GM18951 (cell line): ENCODE measurements around the gene ANO10.
"Not testable (repeated sequence)": the region's sequence is repeated elsewhere in the genome, so short reads cannot be mapped to it uniquely, and the experiment has no call there.

Experiments used
- POLR2A ChIP-seq: IDR thresholded peaks from 4 replicates; pipeline ENCODE4 v1.6.1; 2011; ENCODE audit warnings: mild to moderate bottlenecking; ENCODE audit not compliant: insufficient read length, insufficient read depth; ENCODE audit errors: extremely low read depth
- in situ Hi-C: fragments of 300-500 bp; cut with MboI; formaldehyde crosslinking; loops from one replicate; pipeline ENCODE4 v1.12.0; 2022; ENCODE audit warnings: low sequenced_read_pairs, mixed read lengths, inconsistent platforms; ENCODE audit not compliant: unreplicated experiment

Gene ANO10

GRCh38 chr3:43584043-43584826 lies 37.6 kb downstream of the ANO10 start:
- no peak for TF ChIP-seq POLR2A
- in situ Hi-C loops: no loop called here

- in situ Hi-C loops: no loop called here
These were observed 38.3 kb downstream of the ANO10 start for GRCh38 chr3:43583481-43583880.

GRCh38 chr3:43582866-43583265 lies 38.9 kb downstream of the ANO10 start:
- in situ Hi-C loops: no loop called here

More at GRCh38 chr3:43583481-43583880, 38.3 kb downstream of the ANO10 start:
- TF ChIP-seq POLR2A: no peak

GRCh38 chr3:43581343-43581742 lies 40.5 kb downstream of the ANO10 start:
- in situ Hi-C loops: no loop called here
- TF ChIP-seq POLR2A: no peak

More at GRCh38 chr3:43582866-43583265, 38.9 kb downstream of the ANO10 start:
- TF ChIP-seq POLR2A: no peak

- TF ChIP-seq POLR2A: no peak
- in situ Hi-C loops: no loop called here
These were observed 41.6 kb downstream of the ANO10 start for GRCh38 chr3:43580181-43580580.

- in situ Hi-C loops: no loop called here
- TF ChIP-seq POLR2A: no peak
These were observed 48.2 kb downstream of the ANO10 start for GRCh38 chr3:43573576-43573975.

GRCh38 chr3:43565661-43566341 lies 56.0 kb downstream of the ANO10 start:
- in situ Hi-C loops: not testable (repeated sequence)

GRCh38 chr3:43559961-43560360 lies 61.9 kb downstream of the ANO10 start:
- no peak for TF ChIP-seq POLR2A
- in situ Hi-C loops: no loop called here

GRCh38 chr3:43558171-43558570 lies 63.6 kb downstream of the ANO10 start:
- no peak for TF ChIP-seq POLR2A
- in situ Hi-C loops: no loop called here

- in situ Hi-C loops: no loop called here
- TF ChIP-seq POLR2A: no peak
These were observed 72.1 kb downstream of the ANO10 start for GRCh38 chr3:43549626-43550290.

GRCh38 chr3:43544277-43544676 lies 77.5 kb downstream of the ANO10 start:
- in situ Hi-C loops: not testable (repeated sequence)

GRCh38 chr3:43542328-43543043 lies 79.3 kb downstream of the ANO10 start:
- in situ Hi-C loops: no loop called here
- no peak for TF ChIP-seq POLR2A

GRCh38 chr3:43540624-43541023 lies 81.2 kb downstream of the ANO10 start:
- TF ChIP-seq POLR2A: no peak
- in situ Hi-C loops: no loop called here
